Lung (tissue), 12 donors: ENCODE results near the gene CARD11. TPM values are rescaled to one million over a fixed set of nuclear protein-coding genes. Genes with fewer than 3 reads are reported as not detected.

Experiments used
- ATAC-seq: fragments of 200-7000 bp; cut with Tn5 transposase; one replicate; pipeline ENCODE4 v1.9.1; 2020; ENCODE audit warnings: moderate number of reproducible peaks; ENCODE audit not compliant: insufficient read depth, low FRiP score
- DNase-seq, 3 donors: peaks; one replicate each; pipeline ENCODE4 v3.0.0-alpha.2; 2013 to 2017
- H3K27ac ChIP-seq, 2 donors: one replicate each; pipeline ENCODE4 v1.5.1; 2013; ENCODE audit warnings: mild to moderate bottlenecking in 2 of 2, moderate library complexity in 2 of 2, control low read depth in 1 of 2, inconsistent platforms in 1 of 2, low read depth in 1 of 2, low read length in 1 of 2
- H3K27me3 ChIP-seq, 3 donors: one replicate each; pipeline ENCODE4 v1.5.1; 2013; ENCODE audit warnings: low read length in 2 of 3; ENCODE audit not compliant: control insufficient read depth in 3 of 3, insufficient read depth in 3 of 3
- H3K36me3 ChIP-seq, 4 donors: one replicate each; pipeline ENCODE4 v1.5.1; 2013; ENCODE audit warnings: low read length in 4 of 4, mild to moderate bottlenecking in 1 of 4, moderate library complexity in 1 of 4; ENCODE audit not compliant: control insufficient read depth in 4 of 4, insufficient read depth in 4 of 4
- H3K4me1 ChIP-seq, 5 donors: one replicate each; pipeline ENCODE4 v1.5.1; 2013; ENCODE audit warnings: low read length in 5 of 5, mild to moderate bottlenecking in 2 of 5, moderate library complexity in 1 of 5; ENCODE audit not compliant: control insufficient read depth in 5 of 5, insufficient read depth in 5 of 5
- H3K4me3 ChIP-seq: one replicate; pipeline ENCODE4 v1.5.1; 2013; ENCODE audit warnings: mild to moderate bottlenecking, control low read depth, moderate library complexity
- H3K9ac ChIP-seq, 2 donors: one replicate each; pipeline ENCODE4 v1.5.1; 2013; ENCODE audit warnings: low read length in 2 of 2, control low read depth in 1 of 2; ENCODE audit not compliant: insufficient read depth in 1 of 2
- H3K9me3 ChIP-seq, 4 donors: one replicate each; pipeline ENCODE4 v1.5.1; 2013; ENCODE audit warnings: low read length in 3 of 4, mild to moderate bottlenecking in 1 of 4, moderate library complexity in 1 of 4; ENCODE audit not compliant: control insufficient read depth in 4 of 4, insufficient read depth in 3 of 4
- WGBS, 2 donors: extraction: QIAGEN DNeasy Blood & Tissue Kit; methylation state at CpG; one replicate each; pipeline ENCODE4 v1.1.7; 2013; 5-methylcytosine and 5-hydroxymethylcytosine counted together
- polyA plus RNA-seq, 2 donors: library from polyadenylated mRNA; stranded (reverse); fragments of 200-250 nt; gene quantifications; one replicate each; pipeline ENCODE4 v1.2.1, GENCODE V29; 2013
- total RNA-seq, 2 donors: library from RNA; depleted of rRNA in 1 of 2; stranded (reverse); fragments of >200 nt in 1 of 2; gene quantifications; one replicate each; pipeline ENCODE4 v1.2.1, GENCODE V29; 2014 to 2021
- TF ChIP-seq, protein P1 (sequence below): IDR thresholded peaks from 2 replicates; pipeline ENCODE4 v1.5.1; 2012; ENCODE audit warnings: mild to moderate bottlenecking; ENCODE audit errors: control extremely low read depth, extremely low read depth
- donor health status: control.
- donor health status: control.
- donor health status: Bipolar disorder and iron deficiency.
- donor health status: healthy.
- donor health status: DM: yes; HTN: yes; CAD: no.

The CARD11 gene
- total and polyA plus RNA-seq, 4 donors = 1.5 to 4.3 (median 3.7) TPM

DNA sequence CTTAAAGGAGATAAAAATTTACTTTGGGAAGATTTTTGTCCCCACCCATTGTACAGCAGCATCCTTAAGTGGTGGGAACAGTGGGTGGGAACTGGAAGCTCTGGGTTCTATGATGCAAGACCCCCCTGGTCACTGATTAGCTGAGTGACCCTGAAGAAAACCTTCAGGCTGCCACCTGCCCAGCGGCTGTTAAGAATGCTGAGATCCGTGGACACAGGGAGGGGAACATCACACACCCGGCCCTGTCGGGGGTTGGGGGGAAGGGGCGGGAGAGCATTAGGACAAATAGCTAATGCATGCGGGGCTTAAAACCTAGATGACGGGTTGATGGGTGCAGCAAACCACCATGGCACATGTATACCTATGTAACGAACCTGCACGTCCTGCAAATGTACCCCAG, 14.5 kb downstream of the CARD11 start:
- Histone ChIP-seq H3K4me1 (peaks cover 0 to 13% (median 0%) of the 10 kb centered on the region in 5 donors), H3K27me3 (peaks cover 0 to 3% (median 0%) of the 10 kb centered on the region in 3 donors), H3K9ac (no peak overlapping the region), H3K9me3 (peaks cover 0 to 3% (median 0%) of the 10 kb centered on the region in 4 donors), H3K36me3 (no peaks in the 10 kb centered on the region), H3K4me3 (no peak overlapping the region), H3K27ac (no peak overlapping the region)
- TF ChIP-seq, protein P1, sequence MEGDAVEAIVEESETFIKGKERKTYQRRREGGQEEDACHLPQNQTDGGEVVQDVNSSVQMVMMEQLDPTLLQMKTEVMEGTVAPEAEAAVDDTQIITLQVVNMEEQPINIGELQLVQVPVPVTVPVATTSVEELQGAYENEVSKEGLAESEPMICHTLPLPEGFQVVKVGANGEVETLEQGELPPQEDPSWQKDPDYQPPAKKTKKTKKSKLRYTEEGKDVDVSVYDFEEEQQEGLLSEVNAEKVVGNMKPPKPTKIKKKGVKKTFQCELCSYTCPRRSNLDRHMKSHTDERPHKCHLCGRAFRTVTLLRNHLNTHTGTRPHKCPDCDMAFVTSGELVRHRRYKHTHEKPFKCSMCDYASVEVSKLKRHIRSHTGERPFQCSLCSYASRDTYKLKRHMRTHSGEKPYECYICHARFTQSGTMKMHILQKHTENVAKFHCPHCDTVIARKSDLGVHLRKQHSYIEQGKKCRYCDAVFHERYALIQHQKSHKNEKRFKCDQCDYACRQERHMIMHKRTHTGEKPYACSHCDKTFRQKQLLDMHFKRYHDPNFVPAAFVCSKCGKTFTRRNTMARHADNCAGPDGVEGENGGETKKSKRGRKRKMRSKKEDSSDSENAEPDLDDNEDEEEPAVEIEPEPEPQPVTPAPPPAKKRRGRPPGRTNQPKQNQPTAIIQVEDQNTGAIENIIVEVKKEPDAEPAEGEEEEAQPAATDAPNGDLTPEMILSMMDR = no peak
- no peak for ATAC-seq
- WGBS, 2 donors = 75 to 79% methylated on average over 9 of the region's 9 CpGs
- no peak for DNase-seq

DNA sequence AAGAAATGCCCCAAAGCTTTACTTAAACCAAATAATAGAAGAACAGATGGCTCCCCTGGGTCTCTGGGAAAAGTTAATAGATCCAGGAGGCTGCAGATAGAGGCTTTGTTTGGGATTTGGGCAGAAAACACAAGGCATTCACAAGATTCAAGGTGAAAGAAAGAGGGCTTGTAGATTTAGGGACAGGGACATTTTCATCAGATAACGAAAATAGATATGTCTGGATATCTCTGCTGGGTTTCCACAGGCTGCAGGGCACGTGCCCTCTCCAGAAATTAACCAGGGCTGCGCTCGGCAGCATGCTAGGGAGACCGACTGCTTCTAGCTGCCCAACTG, 14.9 kb downstream of the CARD11 start:
- Histone ChIP-seq H3K4me3 (no peak overlapping the region), H3K9ac (no peak overlapping the region), H3K4me1 (peaks cover 0 to 13% (median 0%) of the 10 kb centered on the region in 5 donors), H3K36me3 (no peaks in the 10 kb centered on the region), H3K27me3 (peaks cover 0 to 3% (median 0%) of the 10 kb centered on the region in 3 donors), H3K27ac (no peak overlapping the region), H3K9me3 (peaks cover 0 to 3% (median 0%) of the 10 kb centered on the region in 4 donors)
- TF ChIP-seq, protein P1 = no peak
- no peak for ATAC-seq
- WGBS, 2 donors = 75 to 83% methylated on average over 5 of the region's 5 CpGs
- no peak for DNase-seq

DNA sequence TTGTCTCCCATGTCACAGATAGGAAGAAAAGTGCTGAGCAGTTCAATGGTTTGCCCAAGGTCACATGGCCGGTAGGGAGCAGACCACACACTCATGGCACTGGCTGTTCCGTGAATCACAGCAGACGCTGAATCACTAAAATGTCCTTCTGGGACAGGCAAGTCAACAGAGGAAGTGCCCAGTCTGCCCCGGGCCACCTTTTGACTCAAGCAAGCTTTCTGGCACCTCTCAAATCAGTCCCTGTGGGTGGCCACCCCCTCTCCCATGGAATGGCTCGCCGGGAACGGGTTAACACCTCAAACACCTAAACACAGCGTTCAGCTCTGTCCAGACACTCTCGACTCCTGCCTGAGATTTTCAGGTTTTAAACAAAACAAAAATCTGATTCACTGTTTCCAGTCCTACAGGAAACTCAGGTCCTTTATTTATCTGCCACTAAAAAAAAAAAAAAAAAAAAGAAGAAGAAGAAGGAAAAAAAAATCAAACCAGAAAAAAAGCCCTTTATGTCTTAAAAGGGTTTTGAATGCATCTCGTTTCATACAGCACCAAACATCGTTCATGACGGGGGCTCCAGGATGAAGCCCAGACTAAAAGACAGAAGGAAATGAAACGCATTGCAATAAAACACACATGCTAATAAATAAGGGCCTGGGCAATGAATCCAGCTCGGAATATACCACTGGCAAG, 15.5 kb downstream of the CARD11 start:
- DNase-seq (peak; percentile 13 to 32 (median 19)), ATAC-seq (no peak)
- WGBS, 2 donors = 24 to 42% methylated on average over 14 of the region's 14 CpGs
- H3K9me3 ChIP-seq = peaks cover 0 to 3% (median 0%) of the 10 kb centered on the region in 4 donors
- TF ChIP-seq, protein P1 = no peak
- H3K4me3 ChIP-seq = no peak overlapping the region
- peaks cover 0 to 13% (median 0%) of the 10 kb centered on the region in 5 donors for H3K4me1 ChIP-seq
- H3K9ac ChIP-seq = no peak overlapping the region
- H3K36me3 ChIP-seq = no peaks in the 10 kb centered on the region
- no peak overlapping the region for H3K27ac ChIP-seq
- H3K27me3 ChIP-seq = peaks cover 0 to 3% (median 0%) of the 10 kb centered on the region in 3 donors
